Activated CD8-positive, alpha-beta memory T cell treated with anti-CD3 and anti-CD28 coated beads, Interleukin-2, amount 10 ng/mL, durations not matched to agents 7 days and 5 days (primary cell): ENCODE data around the gene LIN37. TPM values are rescaled to one million over a fixed set of nuclear protein-coding genes. Genes with fewer than 3 reads are reported as not detected.
"Not testable (repeated sequence)": the region's sequence is repeated elsewhere in the genome, so short reads cannot be mapped to it uniquely, and the experiment has no call there.

Experiments
- ATAC-seq: fragments of 150-1000 bp; cut with Tn5 transposase; one replicate; pipeline ENCODE4 v1.10.0; 2021; ENCODE audit warnings: moderate library complexity
- CTCF ChIA-PET: fragments of 350-600 bp; sonication (Branson Sonifier 250); formaldehyde crosslinking; loops from one replicate; lab custom pipeline; 2021; ENCODE audit warnings: antibody characterized with exemption; lab: Charles Lee
- DNase-seq: peaks from one replicate; pipeline ENCODE4 v3.0.0-alpha.2; 2020
- H3K27ac Mint-ChIP-seq: one replicate; pipeline ENCODE4 v1.8.0; 2021; ENCODE audit warnings: mild to moderate bottlenecking, mixed read lengths
- H3K27me3 Mint-ChIP-seq: one replicate; pipeline ENCODE4 v1.8.0; 2021; ENCODE audit warnings: mixed read lengths
- H3K36me3 Mint-ChIP-seq: one replicate; pipeline ENCODE4 v1.8.0; 2021; ENCODE audit warnings: mild to moderate bottlenecking, mixed read lengths
- H3K4me1 Mint-ChIP-seq: one replicate; pipeline ENCODE4 v1.8.0; 2021; ENCODE audit warnings: mixed read lengths
- H3K4me3 Mint-ChIP-seq: one replicate; pipeline ENCODE4 v1.8.0; 2021; ENCODE audit warnings: mild to moderate bottlenecking, moderate library complexity, mixed read lengths
- H3K9me3 Mint-ChIP-seq: one replicate; pipeline ENCODE4 v1.8.0; 2022; ENCODE audit warnings: low read depth, mixed read lengths
- total RNA-seq, 2 experiments: library from RNA; stranded (reverse); gene quantifications; one replicate each; pipeline ENCODE4 v1.2.3, GENCODE V29; 2021

LIN37 gene
- total RNA-seq, 2 experiments from 2014 or later: 8.9 to 9.2 TPM

- DNase-seq: no peak
- no peaks in the 10 kb centered on the region for H3K9me3 Mint-ChIP-seq
- H3K27ac Mint-ChIP-seq: no peak overlapping the region
- H3K4me3 Mint-ChIP-seq: no peak overlapping the region
- peak; percentile 56 for ATAC-seq
- no peaks in the 10 kb centered on the region for H3K36me3 Mint-ChIP-seq
- H3K27me3 Mint-ChIP-seq: peaks cover 12% of the 10 kb centered on the region
- CTCF ChIA-PET: no interaction called here
- H3K4me1 Mint-ChIP-seq: no peaks in the 10 kb centered on the region
These were observed 42.8 kb downstream of the LIN37 start for GRCh38 chr19:35790981-35791813.

GRCh38 chr19:35791814-35792279, 43.5 kb downstream of the LIN37 start:
- Mint-ChIP-seq H3K27ac (no peak overlapping the region), H3K36me3 (no peaks in the 10 kb centered on the region), H3K4me3 (no peak overlapping the region), H3K4me1 (no peaks in the 10 kb centered on the region), H3K9me3 (no peaks in the 10 kb centered on the region), H3K27me3 (peaks cover 18% of the 10 kb centered on the region)
- no peak for DNase-seq
- CTCF ChIA-PET: no interaction called here
- ATAC-seq: no peak

- DNase-seq (no peak), ATAC-seq (no peak)
- Mint-ChIP-seq H3K9me3 (no peaks in the 10 kb centered on the region), H3K36me3 (no peaks in the 10 kb centered on the region), H3K4me3 (no peak overlapping the region), H3K27ac (no peak overlapping the region), H3K4me1 (no peaks in the 10 kb centered on the region), H3K27me3 (peaks cover 23% of the 10 kb centered on the region)
- CTCF ChIA-PET: no interaction called here
These were observed 43.9 kb downstream of the LIN37 start for GRCh38 chr19:35792312-35792711.

- CTCF ChIA-PET: no interaction called here
- Mint-ChIP-seq H3K36me3 (no peaks in the 10 kb centered on the region), H3K9me3 (no peaks in the 10 kb centered on the region), H3K27me3 (peaks cover 28% of the 10 kb centered on the region), H3K27ac (no peak overlapping the region), H3K4me3 (no peak overlapping the region), H3K4me1 (no peaks in the 10 kb centered on the region)
- ATAC-seq (no peak), DNase-seq (no peak)
These were observed 44.5 kb downstream of the LIN37 start for GRCh38 chr19:35792888-35793287.

GRCh38 chr19:35793381-35794165, 45.2 kb downstream of the LIN37 start:
- CTCF ChIA-PET: interaction anchor here (0.9 kb wide), 1 partner anchor 99 kb away, joined by 3 read pairs; no protein-coding TSS in a partner anchor
- H3K4me1 Mint-ChIP-seq: no peaks in the 10 kb centered on the region
- H3K9me3 Mint-ChIP-seq: no peaks in the 10 kb centered on the region
- ATAC-seq: no peak
- H3K27ac Mint-ChIP-seq: no peak overlapping the region
- H3K27me3 Mint-ChIP-seq: peaks cover 33% of the 10 kb centered on the region
- no peak for DNase-seq
- H3K4me3 Mint-ChIP-seq: no peak overlapping the region
- H3K36me3 Mint-ChIP-seq: no peaks in the 10 kb centered on the region

GRCh38 chr19:35795564-35795963, 47.2 kb downstream of the LIN37 start:
- ATAC-seq, H3K4me3 Mint-ChIP-seq, DNase-seq, H3K36me3 Mint-ChIP-seq, CTCF ChIA-PET, H3K9me3 Mint-ChIP-seq, H3K27ac Mint-ChIP-seq, H3K4me1 Mint-ChIP-seq: not testable (repeated sequence)
- peaks cover 33% of the 10 kb centered on the region for H3K27me3 Mint-ChIP-seq

GRCh38 chr19:35796645-35797542, 48.5 kb downstream of the LIN37 start:
- H3K4me1 Mint-ChIP-seq: no peaks in the 10 kb centered on the region
- CTCF ChIA-PET: no interaction called here
- no peak overlapping the region for H3K4me3 Mint-ChIP-seq
- H3K27me3 Mint-ChIP-seq: peaks cover 33% of the 10 kb centered on the region
- ATAC-seq (no peak), DNase-seq (no peak)
- no peaks in the 10 kb centered on the region for H3K9me3 Mint-ChIP-seq
- no peaks in the 10 kb centered on the region for H3K36me3 Mint-ChIP-seq
- no peak overlapping the region for H3K27ac Mint-ChIP-seq

- no peaks in the 10 kb centered on the region for H3K9me3 Mint-ChIP-seq
- peaks cover 33% of the 10 kb centered on the region for H3K27me3 Mint-ChIP-seq
- no peak overlapping the region for H3K27ac Mint-ChIP-seq
- CTCF ChIA-PET: no interaction called here
- no peaks in the 10 kb centered on the region for H3K36me3 Mint-ChIP-seq
- ATAC-seq: peak; percentile 49
- no peaks in the 10 kb centered on the region for H3K4me1 Mint-ChIP-seq
- no peak overlapping the region for H3K4me3 Mint-ChIP-seq
- no peak for DNase-seq
These were observed 49.3 kb downstream of the LIN37 start for GRCh38 chr19:35797663-35798062.

GRCh38 chr19:35801828-35802227, 53.5 kb downstream of the LIN37 start:
- H3K36me3 Mint-ChIP-seq: no peaks in the 10 kb centered on the region
- H3K9me3 Mint-ChIP-seq: no peaks in the 10 kb centered on the region
- no peak overlapping the region for H3K27ac Mint-ChIP-seq
- DNase-seq (no peak), ATAC-seq (no peak)
- peaks cover 9% of the 10 kb centered on the region for H3K4me1 Mint-ChIP-seq
- H3K4me3 Mint-ChIP-seq: no peak overlapping the region
- CTCF ChIA-PET: no interaction called here
- peaks cover 15% of the 10 kb centered on the region for H3K27me3 Mint-ChIP-seq

Other genes with a start within 250 kb of the LIN37 start
- gene DMKN, start 234.9 kb upstream of the LIN37 start, total RNA-seq: not detected
- not detected for gene SBSN, start 220.3 kb upstream of the LIN37 start, total RNA-seq
- gene GAPDHS, start 215.1 kb upstream of the LIN37 start, total RNA-seq: not detected
- 10 to 100 TPM; 43.6 to 65.3 TPM for gene TMEM147, start 202.9 kb upstream of the LIN37 start, total RNA-seq
- not detected for gene ATP4A, start 184.9 kb upstream of the LIN37 start, total RNA-seq
- not detected for gene PMIS2, start 162.4 kb upstream of the LIN37 start, total RNA-seq
- 10 to 100 TPM; 49.0 to 59.2 TPM for gene HAUS5, start 135.8 kb upstream of the LIN37 start, total RNA-seq
- 100 to 1,000 TPM; 110 to 117 TPM for gene RBM42, start 119.5 kb upstream of the LIN37 start, total RNA-seq
- gene ETV2, start 106.8 kb upstream of the LIN37 start, total RNA-seq: 1 to 10 TPM; 1.2 to 1.9 TPM
- 100 to 1,000 TPM; 394 to 417 TPM for gene COX6B1, start 100.3 kb upstream of the LIN37 start, total RNA-seq
- under 1 TPM in 1 of 2 experiments, not detected in 1; 0.30 TPM for gene UPK1A, start 82.1 kb upstream of the LIN37 start, total RNA-seq
- gene ZBTB32, start 44.0 kb upstream of the LIN37 start, total RNA-seq: 100 to 1,000 TPM; 133 to 185 TPM
- 10 to 100 TPM; 70.2 to 79.8 TPM for gene KMT2B, start 30.6 kb upstream of the LIN37 start, total RNA-seq
- 100 to 1,000 TPM in 1 of 2 experiments, 10 to 100 TPM in 1; 51.7 to 117 TPM for gene IGFLR1, start 6.1 kb upstream of the LIN37 start, total RNA-seq
- gene U2AF1L4, start 3.2 kb upstream of the LIN37 start, total RNA-seq: 10 to 100 TPM; 25.1 to 35.6 TPM
- 10 to 100 TPM; 39.1 to 49.0 TPM for gene PSENEN, start 2.9 kb upstream of the LIN37 start, total RNA-seq
- not detected for gene HSPB6, start 8.5 kb downstream of the LIN37 start, total RNA-seq
- gene PROSER3, start 9.6 kb downstream of the LIN37 start, total RNA-seq: 10 to 100 TPM; 46.5 to 57.8 TPM
- 100 to 1,000 TPM in 1 of 2 experiments, 10 to 100 TPM in 1; 40.0 to 101 TPM for gene ARHGAP33, start 27.0 kb downstream of the LIN37 start, total RNA-seq
- gene PRODH2, start 64.3 kb downstream of the LIN37 start, total RNA-seq: not detected
- not detected for gene NPHS1, start 103.9 kb downstream of the LIN37 start, total RNA-seq
- gene KIRREL2, start 108.3 kb downstream of the LIN37 start, total RNA-seq: 1 to 10 TPM; 1.1 to 1.4 TPM
- 1 to 10 TPM; 1.5 to 2.0 TPM for gene APLP1, start 120.0 kb downstream of the LIN37 start, total RNA-seq
- gene NFKBID, start 152.0 kb downstream of the LIN37 start, total RNA-seq: 10 to 100 TPM; 52.7 to 52.9 TPM
- 100 to 1,000 TPM; 184 to 195 TPM for gene HCST, start 154.0 kb downstream of the LIN37 start, total RNA-seq
- gene TYROBP, start 159.7 kb downstream of the LIN37 start, total RNA-seq: under 1 TPM in 1 of 2 experiments, not detected in 1; 0.96 TPM
- gene LRFN3, start 187.8 kb downstream of the LIN37 start, total RNA-seq: 10 to 100 TPM; 11.9 TPM
- gene SDHAF1, start 246.6 kb downstream of the LIN37 start, total RNA-seq: 10 to 100 TPM; 19.8 to 20.2 TPM